Activated gamma-delta T cell (primary cell): ENCODE measurements around the gene VARS1.

Source experiments
- DNase-seq: peaks from one replicate; lab custom pipeline; 2025; lab: John Stamatoyannopoulos, UW

VARS1 gene

DNA sequence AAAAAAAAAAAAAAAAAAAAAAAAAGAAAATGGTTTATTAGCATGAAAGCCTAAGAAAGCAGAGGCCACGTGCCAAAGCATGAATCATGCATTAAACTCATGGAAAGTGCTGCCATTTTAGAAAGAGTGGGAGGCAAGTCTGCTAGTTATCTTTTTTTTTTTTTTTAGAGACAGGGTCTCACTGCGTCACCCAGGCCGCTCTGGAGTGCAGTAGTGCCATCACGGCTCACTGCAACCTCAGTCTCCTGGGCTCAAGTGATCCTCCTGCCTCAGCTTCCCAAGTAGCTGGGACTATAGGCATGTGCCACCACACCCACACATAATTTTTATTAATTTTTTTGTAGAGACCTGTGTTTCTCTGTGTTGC is 23.6 kb downstream of the VARS1 start:
- no peak for DNase-seq

DNA sequence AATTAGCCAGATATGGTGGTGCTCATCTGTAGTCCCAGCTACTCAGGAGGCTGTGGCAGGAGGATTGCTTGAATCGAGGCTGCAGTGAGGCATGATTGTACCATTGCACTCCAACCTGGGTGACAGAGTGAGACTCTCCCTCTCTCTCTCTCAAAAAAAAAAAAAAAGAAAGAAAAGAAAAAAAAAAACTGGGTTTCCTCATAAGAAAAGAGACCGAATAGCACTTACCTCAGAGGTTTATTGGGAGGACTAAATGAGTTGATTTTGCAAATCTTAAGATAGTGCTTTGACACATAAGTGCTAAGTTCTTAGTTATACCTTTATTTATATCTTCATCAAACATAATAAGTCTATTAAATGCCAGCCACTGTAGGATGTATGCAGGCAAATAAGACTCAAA is 24.7 kb downstream of the VARS1 start:
- DNase-seq, result no peak

DNA sequence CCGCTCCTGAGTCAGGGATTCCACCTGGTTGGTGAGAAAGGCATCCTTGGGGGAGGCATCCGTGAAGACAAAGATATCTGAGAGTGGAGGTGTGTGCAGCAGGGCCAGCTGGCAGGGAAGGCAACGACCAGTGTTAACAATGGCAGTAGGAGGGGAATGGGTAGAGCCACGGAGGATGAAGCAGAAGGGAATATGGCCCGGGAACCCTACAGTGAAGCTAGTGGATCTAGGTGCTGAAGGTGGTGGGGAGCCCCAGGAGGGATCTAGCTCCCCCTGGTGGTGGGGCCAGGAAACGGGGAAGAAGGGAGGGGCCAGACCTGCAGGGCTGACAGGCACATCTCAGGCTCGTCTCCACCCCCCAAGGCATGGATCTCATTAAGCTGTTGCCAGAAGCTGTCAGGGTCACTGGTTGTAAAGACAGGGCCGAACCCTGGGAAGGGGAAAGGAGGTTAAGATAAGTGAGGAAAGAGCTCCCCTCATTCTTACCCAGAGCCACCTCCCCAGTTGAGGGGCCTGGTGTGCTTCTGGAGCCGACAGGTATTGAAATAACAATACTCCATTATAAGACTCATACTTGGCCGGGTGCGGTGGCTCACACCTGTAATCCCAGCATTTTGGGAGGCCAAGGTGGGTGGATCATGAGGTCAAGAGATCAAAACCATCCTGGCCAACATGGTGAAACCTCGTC is 25.7 kb downstream of the VARS1 start:
- no peak for DNase-seq

- no peak for DNase-seq
These were observed 26.9 kb downstream of the VARS1 start for GRCh38 chr6:31768363-31769257.

DNA sequence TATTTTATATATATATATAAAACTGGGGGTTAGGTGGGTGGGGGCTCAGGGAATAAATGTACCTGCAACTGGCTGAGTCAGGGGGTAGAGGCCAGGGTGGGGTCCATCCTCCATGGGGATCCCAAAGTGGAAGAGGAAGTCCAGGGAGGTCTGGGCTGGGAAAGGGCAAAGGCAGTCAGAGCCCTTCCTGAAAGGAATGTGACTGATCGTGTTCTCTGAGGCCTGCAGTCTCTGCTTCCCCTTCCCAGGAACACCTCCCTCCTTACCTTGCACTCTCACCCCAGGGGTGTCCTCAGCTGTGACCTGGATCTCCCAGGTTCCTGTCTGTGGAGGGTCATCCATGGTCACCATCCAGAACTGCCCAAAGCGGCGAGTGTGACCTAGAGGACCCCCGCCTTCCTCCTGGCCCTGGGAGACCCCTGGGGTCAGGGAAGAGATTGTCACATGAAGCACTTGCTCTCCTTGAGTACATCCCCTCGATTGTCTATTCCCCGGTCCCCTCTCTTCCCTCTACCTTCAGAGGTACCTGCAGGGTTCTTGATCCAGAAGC is 28.4 kb downstream of the VARS1 start:
- DNase-seq, result no peak

DNA sequence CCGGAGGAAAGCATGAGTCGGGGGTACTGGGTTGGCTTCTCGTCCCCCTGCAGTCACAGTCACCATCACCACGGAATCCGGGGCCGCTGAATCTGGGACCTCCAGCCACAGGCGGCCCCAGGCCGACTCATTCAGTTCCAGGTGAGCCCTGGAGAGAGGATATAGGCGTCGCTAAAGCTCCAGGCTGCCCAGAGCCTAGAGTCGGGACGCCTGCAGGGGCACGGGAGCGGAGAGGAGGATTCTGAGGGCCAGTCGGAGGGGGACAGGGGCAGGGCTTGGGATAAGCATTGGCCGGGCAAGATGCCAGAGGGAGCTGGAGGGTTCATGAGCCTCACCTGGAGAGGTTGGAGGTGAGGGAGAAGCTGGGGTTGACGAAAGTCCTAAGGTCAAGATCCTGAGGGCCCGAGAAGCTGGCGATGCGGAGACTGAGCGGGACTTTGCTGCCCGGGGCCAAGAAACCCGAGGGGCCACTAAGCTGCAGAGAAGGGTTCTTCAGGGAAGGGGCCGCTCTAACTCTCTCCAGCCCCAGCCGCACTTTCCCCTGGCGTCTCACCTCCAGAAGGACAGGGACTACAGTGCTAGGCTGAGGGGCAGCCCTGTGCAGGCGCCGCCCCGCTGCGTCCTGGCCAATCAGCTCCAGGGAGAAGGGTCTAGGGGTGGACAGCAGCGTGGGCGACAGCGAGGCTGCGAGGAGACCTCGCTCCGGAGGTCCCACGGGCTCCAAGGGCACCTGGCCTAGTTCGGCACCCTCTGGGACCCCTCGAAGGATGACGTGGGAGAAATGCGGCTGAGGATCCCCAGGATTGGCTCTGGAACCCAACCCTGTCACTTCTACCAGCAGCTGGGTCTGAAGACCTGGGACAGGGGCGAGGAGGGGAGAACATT is 29.4 kb downstream of the VARS1 start:
- DNase-seq, result no peak

DNA sequence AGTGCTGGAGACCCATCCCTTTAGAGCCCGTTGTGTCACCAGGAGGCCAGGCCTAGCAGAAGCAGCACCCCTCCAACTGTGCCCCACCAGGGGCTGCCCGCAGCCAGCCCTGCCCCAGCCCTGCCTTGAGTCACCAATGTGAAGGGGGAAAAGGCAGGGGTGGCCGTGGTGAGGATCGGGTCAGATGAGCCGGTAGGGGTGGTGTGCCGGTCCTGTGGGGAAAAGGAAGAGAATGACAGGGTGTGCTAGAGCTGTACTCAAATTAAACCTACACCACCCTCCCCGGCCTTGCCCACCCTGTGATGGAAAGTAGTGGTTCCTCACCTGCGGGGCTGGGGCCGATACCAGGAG is 30.0 kb downstream of the VARS1 start:
- no peak for DNase-seq

DNA sequence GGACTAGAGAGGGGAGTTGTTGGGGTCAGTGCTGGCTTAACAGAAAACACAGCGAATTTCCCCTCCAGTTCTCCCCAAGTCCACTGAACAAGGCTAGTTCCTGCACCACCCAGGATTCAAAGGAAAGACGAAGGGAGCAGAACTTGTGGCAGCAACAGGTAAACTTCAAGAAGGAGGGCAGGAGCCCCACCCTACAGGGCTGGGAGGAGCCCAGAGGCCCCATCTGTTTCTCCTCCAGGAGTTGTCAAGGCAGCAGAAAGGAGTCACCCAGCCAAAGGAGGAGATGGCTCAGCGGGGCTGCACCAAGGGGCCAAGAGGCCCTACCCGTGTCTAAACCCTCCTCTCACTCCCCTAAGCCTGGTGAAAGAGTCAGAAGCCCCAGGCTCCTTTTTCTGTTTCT is 31.4 kb downstream of the VARS1 start:
- no peak for DNase-seq

GRCh38 chr6:31763619-31763940 is 32.0 kb downstream of the VARS1 start:
- no peak for DNase-seq

- no peak for DNase-seq
These were observed 32.5 kb downstream of the VARS1 start for GRCh38 chr6:31762878-31763618.

- DNase-seq, result no peak
These were observed 33.2 kb downstream of the VARS1 start, which contains the start of gene SAPCD1 for GRCh38 chr6:31762356-31762755. SAPCD1 (plus strand) TSS chr6:31762656; CDS start chr6:31763055, 399 bp downstream.

DNA sequence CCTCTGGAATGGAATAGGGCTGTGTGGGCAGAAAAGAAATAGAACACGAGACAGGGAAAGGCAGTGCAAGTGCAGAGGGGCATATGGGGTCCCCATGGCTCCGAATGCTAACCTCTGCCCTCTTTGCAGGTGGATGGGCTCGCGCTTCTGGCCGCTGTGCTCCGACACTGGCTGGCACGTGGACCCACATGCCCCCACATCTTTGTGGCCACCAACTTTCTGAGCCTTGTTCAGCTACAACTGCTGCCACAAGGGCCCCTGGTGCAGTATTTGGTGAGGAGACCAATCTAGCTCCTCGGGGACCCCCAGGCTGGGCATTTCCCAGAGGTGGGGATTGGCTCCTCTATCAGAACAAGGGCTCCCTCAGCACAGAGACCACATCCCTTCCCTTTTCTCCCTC is 34.2 kb downstream of the VARS1 start:
- DNase-seq, result no peak

DNA sequence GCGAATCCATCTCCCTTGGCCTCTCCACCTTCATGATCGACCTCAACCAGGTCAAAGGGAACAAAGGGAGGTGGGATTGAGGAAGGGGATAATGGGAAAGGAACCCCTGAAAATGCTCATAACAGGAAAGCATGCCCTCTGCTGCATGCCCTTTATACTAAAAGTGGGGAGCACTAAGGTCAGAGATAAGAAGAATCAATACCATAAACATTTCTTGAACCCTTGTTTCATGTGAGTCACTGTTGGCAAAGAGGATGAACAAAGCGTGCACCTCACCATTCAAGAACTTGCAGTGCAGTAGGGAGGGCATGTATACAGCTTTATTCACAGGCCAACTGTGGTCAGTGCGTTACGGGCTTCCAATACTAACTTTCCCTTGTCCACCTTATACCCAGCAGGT is 34.8 kb downstream of the VARS1 start:
- DNase-seq, result no peak

DNA sequence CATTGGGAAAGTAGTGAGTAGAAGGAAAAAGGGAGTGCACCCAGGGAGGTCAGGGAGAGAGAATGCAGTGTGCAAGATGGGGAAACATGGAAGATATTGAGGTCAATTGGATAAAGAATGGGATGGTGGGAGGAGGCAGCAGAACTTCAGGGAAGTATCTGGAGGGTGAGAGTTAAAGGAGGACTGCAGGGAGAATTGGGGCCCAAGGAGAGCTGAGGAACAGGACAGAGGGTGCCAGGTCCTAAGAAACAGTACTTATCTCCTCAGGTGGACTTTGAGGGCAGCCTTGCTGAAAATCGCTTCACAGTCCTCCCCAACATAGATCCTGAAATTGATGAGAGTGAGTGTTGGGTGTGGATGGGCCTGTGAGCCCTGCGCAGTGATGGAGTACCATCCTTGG is 37.3 kb downstream of the VARS1 start:
- DNase-seq, result no peak

GRCh38 chr6:31752739-31753319 is 42.7 kb downstream of the VARS1 start:
- no peak for DNase-seq

DNA sequence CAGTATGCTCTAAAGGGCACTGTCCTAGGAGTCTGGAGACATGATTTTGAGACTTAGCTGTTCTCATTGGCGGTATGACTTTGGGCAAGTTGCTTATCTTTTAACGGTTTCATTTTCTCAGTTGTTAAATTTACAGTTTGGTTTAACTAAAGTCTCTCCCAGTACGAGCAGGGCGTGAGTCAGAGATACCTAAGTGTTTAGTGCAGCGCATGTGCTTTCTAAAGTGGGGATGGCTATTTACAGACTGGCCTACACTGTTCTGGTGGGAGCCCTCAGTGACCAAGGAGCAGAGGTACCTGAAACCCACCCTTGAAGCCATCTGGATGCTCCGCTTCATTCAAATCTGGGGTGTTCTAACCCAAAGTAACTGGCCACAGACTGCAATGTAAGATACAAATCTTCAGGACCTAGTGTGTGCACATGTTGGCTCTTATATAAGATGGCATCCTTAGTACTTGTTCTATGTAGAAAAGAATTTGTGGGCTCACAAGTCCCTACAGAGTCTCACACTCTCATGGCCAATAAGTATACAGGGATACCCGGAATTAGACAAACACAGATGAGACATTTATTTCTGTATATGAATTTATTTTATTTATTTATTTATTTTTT is 45.0 kb downstream of the VARS1 start:
- no peak for DNase-seq

DNA sequence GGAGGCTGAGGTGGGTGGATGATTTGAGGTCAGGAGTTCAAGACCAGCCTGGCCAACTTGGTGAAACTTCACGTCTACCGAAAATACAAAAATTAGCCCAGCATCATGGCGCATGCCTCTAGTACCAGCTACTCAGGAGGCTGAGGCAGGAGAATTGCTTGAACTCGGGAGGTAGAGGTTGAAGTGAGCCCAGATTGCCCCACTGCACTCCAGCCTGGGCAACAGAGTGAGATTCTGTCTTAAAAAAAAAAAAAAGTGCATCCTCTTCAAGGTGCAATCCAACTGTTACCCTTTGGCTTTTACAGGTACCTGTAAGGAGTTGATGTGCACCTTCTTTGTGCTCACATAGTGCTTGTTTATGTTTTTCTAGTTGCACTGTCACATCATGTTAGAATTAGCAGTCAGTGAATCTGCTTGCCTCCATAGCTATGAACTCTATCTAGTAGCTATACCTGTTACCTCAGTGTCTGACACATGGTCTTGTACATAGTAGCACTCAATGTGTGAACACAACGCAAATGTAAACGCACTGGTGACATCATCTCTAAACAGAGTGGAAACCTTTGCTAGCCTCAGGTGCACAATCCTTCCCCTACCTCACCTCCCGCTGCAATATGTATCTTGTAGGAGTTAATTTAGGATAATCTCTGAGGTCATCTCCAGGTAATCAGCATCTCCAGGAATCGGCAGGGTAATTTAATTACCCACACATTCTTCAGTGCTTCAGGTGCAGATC is 46.1 kb downstream of the VARS1 start:
- DNase-seq, result no peak
